Measurements from ENCODE around the gene CDC42EP1. TPM values are rescaled to one million over a fixed set of nuclear protein-coding genes. Genes with fewer than 3 reads are reported as not detected.
"Not testable (repeated sequence)": the region's sequence is repeated elsewhere in the genome, so short reads cannot be mapped to it uniquely, and the experiment has no call there.

Gene CDC42EP1
- total RNA-seq, 2 experiments from 2014 or later: 0.42 to 0.47 TPM

- Mint-ChIP-seq H3K27ac (no peak overlapping the region), H3K27me3 (peaks cover 32% of the 10 kb centered on the region), H3K4me3 (no peak overlapping the region), H3K36me3 (no peaks in the 10 kb centered on the region), H3K9me3 (ENCODE audit: low read depth) (no peaks in the 10 kb centered on the region), H3K4me1 (peaks cover 15% of the 10 kb centered on the region)
- no peak for ATAC-seq
- CTCF ChIA-PET: interaction anchor here (1.1 to 3.2 kb wide), 3 partner anchors 10 to 44 kb away, joined by 3 to 16 read pairs (median 11); no protein-coding TSS in a partner anchor
- no peak for DNase-seq
These were observed 22.2 kb downstream of the CDC42EP1 start for GRCh38 chr22:37582526-37582925.

GRCh38 chr22:37588546-37589215 lies 28.4 kb downstream of the CDC42EP1 start:
- Mint-ChIP-seq H3K4me1 (peaks cover 15% of the 10 kb centered on the region), H3K4me3 (no peak overlapping the region), H3K27ac (no peak overlapping the region), H3K27me3 (peaks cover 20% of the 10 kb centered on the region), H3K36me3 (no peaks in the 10 kb centered on the region), H3K9me3 (ENCODE audit: low read depth) (no peaks in the 10 kb centered on the region)
- ATAC-seq (no peak), DNase-seq (no peak)
- CTCF ChIA-PET: interaction anchor here (0.9 to 10.0 kb wide), 5 partner anchors 12 to 47 kb away, joined by 3 to 169 read pairs (median 22); partner anchors contain the start of gene GGA1

GRCh38 chr22:37589636-37590035 lies 29.4 kb downstream of the CDC42EP1 start:
- no peak for DNase-seq
- Mint-ChIP-seq H3K27me3 (peaks cover 15% of the 10 kb centered on the region), H3K27ac (no peak overlapping the region), H3K36me3 (no peaks in the 10 kb centered on the region), H3K4me3 (no peak overlapping the region), H3K4me1 (peaks cover 15% of the 10 kb centered on the region), H3K9me3 (ENCODE audit: low read depth) (no peaks in the 10 kb centered on the region)
- CTCF ChIA-PET: interaction anchor here (0.7 to 10.0 kb wide), 5 partner anchors 11 to 47 kb away, joined by 3 to 169 read pairs (median 22); partner anchors contain the start of gene GGA1
- ATAC-seq: no peak

- H3K36me3 Mint-ChIP-seq; ATAC-seq; H3K27ac Mint-ChIP-seq; H3K27me3 Mint-ChIP-seq; H3K4me3 Mint-ChIP-seq; H3K9me3 Mint-ChIP-seq (ENCODE audit: low read depth); DNase-seq: not testable (repeated sequence)
- H3K4me1 Mint-ChIP-seq: peaks cover 15% of the 10 kb centered on the region
- CTCF ChIA-PET: interaction anchor here (0.9 to 10.0 kb wide), 6 partner anchors 12 to 75 kb away, joined by 3 to 169 read pairs (median 34); partner anchors contain the start of gene GGA1
These were observed 30.8 kb downstream of the CDC42EP1 start for GRCh38 chr22:37591081-37591480.

GRCh38 chr22:37591823-37592404 lies 31.6 kb downstream of the CDC42EP1 start:
- CTCF ChIA-PET: interaction anchor here (0.6 to 10.0 kb wide), 36 partner anchors 8 to 309 kb away, joined by 3 to 169 read pairs (median 6); partner anchors contain the start of genes CYTH4, GGA1, LGALS1 and LGALS2
- H3K27ac Mint-ChIP-seq: peak overlapping the region; percentile 79

GRCh38 chr22:37594237-37594636 lies 34.0 kb downstream of the CDC42EP1 start:
- H3K36me3 Mint-ChIP-seq: no peaks in the 10 kb centered on the region
- no peak overlapping the region for H3K27ac Mint-ChIP-seq
- no peaks in the 10 kb centered on the region for H3K9me3 Mint-ChIP-seq (ENCODE audit: low read depth)
- DNase-seq (no peak), ATAC-seq (no peak)
- CTCF ChIA-PET: interaction anchor here (1.2 to 10.0 kb wide), 6 partner anchors 10 to 52 kb away, joined by 3 to 169 read pairs (median 10); partner anchors contain the start of gene GGA1
- H3K27me3 Mint-ChIP-seq: no peaks in the 10 kb centered on the region
- H3K4me3 Mint-ChIP-seq: no peak overlapping the region
- peaks cover 15% of the 10 kb centered on the region for H3K4me1 Mint-ChIP-seq

More at GRCh38 chr22:37591823-37592404, 31.6 kb downstream of the CDC42EP1 start:
- peak overlapping the region; percentile 66 for H3K4me3 Mint-ChIP-seq
- H3K27me3 Mint-ChIP-seq: peaks cover 7% of the 10 kb centered on the region
- H3K9me3 Mint-ChIP-seq (ENCODE audit: low read depth): no peaks in the 10 kb centered on the region
- peaks cover 15% of the 10 kb centered on the region for H3K4me1 Mint-ChIP-seq
- H3K36me3 Mint-ChIP-seq: no peaks in the 10 kb centered on the region
- DNase-seq: no peak
- ATAC-seq: no peak

GRCh38 chr22:37599153-37599552 lies 38.9 kb downstream of the CDC42EP1 start:
- no peak for DNase-seq
- Mint-ChIP-seq H3K27me3 (peaks cover 15% of the 10 kb centered on the region), H3K27ac (no peak overlapping the region), H3K36me3 (no peaks in the 10 kb centered on the region), H3K4me1 (peaks cover 7% of the 10 kb centered on the region), H3K4me3 (no peak overlapping the region), H3K9me3 (ENCODE audit: low read depth) (no peaks in the 10 kb centered on the region)
- CTCF ChIA-PET: interaction anchor here (0.7 to 2.2 kb wide), 5 partner anchors 9 to 61 kb away, joined by 3 to 10 read pairs (median 5); partner anchors contain the start of genes GGA1 and LGALS2
- ATAC-seq: no peak

GRCh38 chr22:37601203-37601539 lies 40.9 kb downstream of the CDC42EP1 start:
- Mint-ChIP-seq H3K9me3 (ENCODE audit: low read depth) (no peaks in the 10 kb centered on the region), H3K27me3 (peaks cover 15% of the 10 kb centered on the region), H3K4me3 (no peak overlapping the region), H3K36me3 (no peaks in the 10 kb centered on the region), H3K27ac (no peak overlapping the region), H3K4me1 (peaks cover 23% of the 10 kb centered on the region)
- no peak for ATAC-seq
- CTCF ChIA-PET: interaction anchor here (1.2 to 5.5 kb wide), 5 partner anchors 9 to 128 kb away, joined by 3 to 45 read pairs (median 3); no protein-coding TSS in a partner anchor
- DNase-seq: no peak

- Mint-ChIP-seq H3K27ac (no peak overlapping the region), H3K36me3 (no peaks in the 10 kb centered on the region), H3K4me1 (peaks cover 23% of the 10 kb centered on the region), H3K9me3 (ENCODE audit: low read depth) (no peaks in the 10 kb centered on the region), H3K4me3 (no peak overlapping the region), H3K27me3 (peaks cover 15% of the 10 kb centered on the region)
- CTCF ChIA-PET: interaction anchor here (1.1 to 5.5 kb wide), 5 partner anchors 10 to 129 kb away, joined by 3 to 45 read pairs (median 5); partner anchors contain the start of gene LGALS1
- no peak for ATAC-seq
- no peak for DNase-seq
These were observed 41.5 kb downstream of the CDC42EP1 start for GRCh38 chr22:37601540-37602442.

- not testable (repeated sequence) for H3K4me3 Mint-ChIP-seq; ATAC-seq; H3K36me3 Mint-ChIP-seq; H3K9me3 Mint-ChIP-seq (ENCODE audit: low read depth); H3K27ac Mint-ChIP-seq; DNase-seq
- Mint-ChIP-seq H3K27me3 (peaks cover 15% of the 10 kb centered on the region), H3K4me1 (peaks cover 32% of the 10 kb centered on the region)
- CTCF ChIA-PET: interaction anchor here (1.1 to 5.5 kb wide), 7 partner anchors 8 to 130 kb away, joined by 3 to 45 read pairs (median 5); partner anchors contain the start of gene LGALS1
These were observed 42.4 kb downstream of the CDC42EP1 start for GRCh38 chr22:37602546-37603277.

GRCh38 chr22:37604074-37604473 lies 43.8 kb downstream of the CDC42EP1 start:
- no peak for ATAC-seq
- no peaks in the 10 kb centered on the region for H3K9me3 Mint-ChIP-seq (ENCODE audit: low read depth)
- no peak for DNase-seq

GRCh38 chr22:37604875-37605274 lies 44.6 kb downstream of the CDC42EP1 start:
- no peak overlapping the region for H3K4me3 Mint-ChIP-seq
- peaks cover 44% of the 10 kb centered on the region for H3K4me1 Mint-ChIP-seq
- peak; percentile 12 for ATAC-seq
- no peaks in the 10 kb centered on the region for H3K36me3 Mint-ChIP-seq
- DNase-seq: peak; percentile 79
- no peaks in the 10 kb centered on the region for H3K9me3 Mint-ChIP-seq (ENCODE audit: low read depth)
- H3K27me3 Mint-ChIP-seq: peaks cover 15% of the 10 kb centered on the region
- peak overlapping the region; percentile 79 for H3K27ac Mint-ChIP-seq
- CTCF ChIA-PET: interaction anchor here (0.7 to 7.0 kb wide), 11 partner anchors 13 to 749 kb away, joined by 3 to 156 read pairs (median 5); no protein-coding TSS in a partner anchor

More at GRCh38 chr22:37604074-37604473, 43.8 kb downstream of the CDC42EP1 start:
- CTCF ChIA-PET: interaction anchor here (0.5 to 7.0 kb wide), 12 partner anchors 10 to 336 kb away, joined by 3 to 156 read pairs (median 3); no protein-coding TSS in a partner anchor
- no peaks in the 10 kb centered on the region for H3K36me3 Mint-ChIP-seq
- H3K27ac Mint-ChIP-seq: no peak overlapping the region
- H3K27me3 Mint-ChIP-seq: peaks cover 15% of the 10 kb centered on the region
- peaks cover 38% of the 10 kb centered on the region for H3K4me1 Mint-ChIP-seq
- H3K4me3 Mint-ChIP-seq: no peak overlapping the region

Data from activated CD8-positive, alpha-beta memory T cell treated with anti-CD3 and anti-CD28 coated beads, Interleukin-2, amount 10 ng/mL, durations not matched to agents 7 days and 5 days (primary cell).